Amygdala (tissue), 56 donors: ENCODE data around the gene LDLRAD3.

ENCODE experiments used
- DNase-seq, 56 donors: peaks; one replicate each; lab custom pipeline; 2025; lab: John Stamatoyannopoulos, UW

LDLRAD3 gene

GRCh38 chr11:36243641-36244040 is 299.8 kb downstream of the LDLRAD3 start:
- DNase-seq = peak in 11 of 56 donors; percentile 10 to 47 (median 27)

- no peak for DNase-seq
Observed at GRCh38 chr11:36247493-36247892, 303.6 kb downstream of the LDLRAD3 start.

GRCh38 chr11:36248436-36248835 is 304.6 kb downstream of the LDLRAD3 start:
- no peak for DNase-seq

GRCh38 chr11:36249246-36249645 is 305.4 kb downstream of the LDLRAD3 start:
- DNase-seq = no peak

GRCh38 chr11:36251823-36252222 is 308.0 kb downstream of the LDLRAD3 start:
- peak in 3 of 56 donors; percentile 9 to 17 (median 14) for DNase-seq

- peak in 26 of 56 donors; percentile 8 to 68 (median 25) for DNase-seq
Observed at GRCh38 chr11:36253238-36253637, 309.4 kb downstream of the LDLRAD3 start.

GRCh38 chr11:36254713-36255112 is 310.9 kb downstream of the LDLRAD3 start:
- DNase-seq = no peak

GRCh38 chr11:36257351-36257750 is 313.5 kb downstream of the LDLRAD3 start:
- peak in 1 of 56 donors; percentile 3 for DNase-seq

GRCh38 chr11:36258730-36259360 is 315.0 kb downstream of the LDLRAD3 start:
- peak in 39 of 56 donors; percentile 8 to 73 (median 36) for DNase-seq

- no peak for DNase-seq
Observed at GRCh38 chr11:36261094-36261493, 317.2 kb downstream of the LDLRAD3 start.

- DNase-seq = no peak
Observed at GRCh38 chr11:36264011-36264972, 320.4 kb downstream of the LDLRAD3 start.

- no peak for DNase-seq
Observed at GRCh38 chr11:36264973-36265344, 321.1 kb downstream of the LDLRAD3 start.

GRCh38 chr11:36265793-36266628 is 322.1 kb downstream of the LDLRAD3 start:
- DNase-seq = peak in 10 of 56 donors; percentile 18 to 54 (median 26)

- no peak for DNase-seq
Observed at GRCh38 chr11:36266767-36267166, 322.9 kb downstream of the LDLRAD3 start.

- no peak for DNase-seq
Observed at GRCh38 chr11:36268337-36268985, 324.6 kb downstream of the LDLRAD3 start.

- DNase-seq = no peak
Observed at GRCh38 chr11:36270701-36271100, 326.8 kb downstream of the LDLRAD3 start.

- DNase-seq = no peak
Observed at GRCh38 chr11:36271794-36272407, 328.0 kb downstream of the LDLRAD3 start.

GRCh38 chr11:36273110-36273509 is 329.2 kb downstream of the LDLRAD3 start:
- DNase-seq = peak in 12 of 56 donors; percentile 10 to 50 (median 26)

GRCh38 chr11:36274414-36274813 is 330.6 kb downstream of the LDLRAD3 start:
- DNase-seq = no peak
